Gastrocnemius medialis (tissue), 4 donors: ENCODE measurements around the gene GAP43.

Experiments
- POLR2A ChIP-seq, 2 donors: fragments of 450-650 bp; IDR thresholded peaks; one replicate each; pipeline ENCODE4 v1.6.1; 2017; ENCODE audit warnings: antibody characterized with exemption in 2 of 2, mild to moderate bottlenecking in 2 of 2, moderate library complexity in 2 of 2
- TF ChIP-seq, protein P1 (sequence below), 5 experiments: fragments of 450-650 bp in 3 of 5; fragments of 200-600 bp in 2 of 5; sonication (generic) in 2 of 5; IDR thresholded peaks in 4 of 5; conservative IDR thresholded peaks in 1 of 5; 1 replicate in 4 of 5; 2 replicates in 1 of 5; pipeline ENCODE4 v1.5.1; 2016 to 2019; ENCODE audit warnings: antibody characterized with exemption in 5 of 5, mild to moderate bottlenecking in 3 of 5, moderate library complexity in 3 of 5

DNA sequence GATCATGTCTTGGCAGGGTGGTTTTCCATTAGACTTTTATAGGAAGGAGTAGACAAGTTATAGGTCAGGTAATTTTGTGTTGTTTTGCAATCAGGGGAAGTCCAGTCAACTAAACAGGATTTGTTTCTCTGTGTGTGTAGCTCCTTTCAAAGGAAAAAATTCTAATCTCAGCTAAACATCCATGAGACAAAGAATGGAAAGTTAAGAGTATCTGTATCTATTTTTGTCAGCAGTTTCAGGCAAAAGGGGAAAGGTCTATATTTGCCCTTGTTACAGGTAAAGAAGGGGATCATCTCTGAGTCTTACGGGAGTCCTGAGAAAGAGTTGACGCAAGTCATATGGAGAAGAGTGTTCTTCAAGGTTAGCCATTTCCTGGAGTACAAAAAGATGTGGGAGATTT is 79.3 kb downstream of the GAP43 start:
- TF ChIP-seq POLR2A (IDR thresholded peaks at IDR 0.05): no peak
- TF ChIP-seq, protein P1, sequence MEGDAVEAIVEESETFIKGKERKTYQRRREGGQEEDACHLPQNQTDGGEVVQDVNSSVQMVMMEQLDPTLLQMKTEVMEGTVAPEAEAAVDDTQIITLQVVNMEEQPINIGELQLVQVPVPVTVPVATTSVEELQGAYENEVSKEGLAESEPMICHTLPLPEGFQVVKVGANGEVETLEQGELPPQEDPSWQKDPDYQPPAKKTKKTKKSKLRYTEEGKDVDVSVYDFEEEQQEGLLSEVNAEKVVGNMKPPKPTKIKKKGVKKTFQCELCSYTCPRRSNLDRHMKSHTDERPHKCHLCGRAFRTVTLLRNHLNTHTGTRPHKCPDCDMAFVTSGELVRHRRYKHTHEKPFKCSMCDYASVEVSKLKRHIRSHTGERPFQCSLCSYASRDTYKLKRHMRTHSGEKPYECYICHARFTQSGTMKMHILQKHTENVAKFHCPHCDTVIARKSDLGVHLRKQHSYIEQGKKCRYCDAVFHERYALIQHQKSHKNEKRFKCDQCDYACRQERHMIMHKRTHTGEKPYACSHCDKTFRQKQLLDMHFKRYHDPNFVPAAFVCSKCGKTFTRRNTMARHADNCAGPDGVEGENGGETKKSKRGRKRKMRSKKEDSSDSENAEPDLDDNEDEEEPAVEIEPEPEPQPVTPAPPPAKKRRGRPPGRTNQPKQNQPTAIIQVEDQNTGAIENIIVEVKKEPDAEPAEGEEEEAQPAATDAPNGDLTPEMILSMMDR (IDR thresholded peaks at IDR 0.05 in 4 of 5, conservative IDR thresholded peaks at IDR 0.05 in 1 of 5): no peak
